C4-2B (cell line): ENCODE data around the gene KRTAP5-6.

Source experiments
- H3K27ac ChIP-seq: fragments of 450-650 bp; 2 replicates; pipeline ENCODE4 v1.5.1; 2017
- ZFX ChIP-seq: fragments of 450-650 bp; IDR thresholded peaks from 2 replicates; pipeline ENCODE4 v1.6.1; 2017
- TF ChIP-seq, protein P1 (sequence below): fragments of 450-650 bp; conservative IDR thresholded peaks from 2 replicates; pipeline ENCODE4 v1.5.1; 2017; ENCODE audit warnings: mild to moderate bottlenecking

Gene KRTAP5-6

DNA sequence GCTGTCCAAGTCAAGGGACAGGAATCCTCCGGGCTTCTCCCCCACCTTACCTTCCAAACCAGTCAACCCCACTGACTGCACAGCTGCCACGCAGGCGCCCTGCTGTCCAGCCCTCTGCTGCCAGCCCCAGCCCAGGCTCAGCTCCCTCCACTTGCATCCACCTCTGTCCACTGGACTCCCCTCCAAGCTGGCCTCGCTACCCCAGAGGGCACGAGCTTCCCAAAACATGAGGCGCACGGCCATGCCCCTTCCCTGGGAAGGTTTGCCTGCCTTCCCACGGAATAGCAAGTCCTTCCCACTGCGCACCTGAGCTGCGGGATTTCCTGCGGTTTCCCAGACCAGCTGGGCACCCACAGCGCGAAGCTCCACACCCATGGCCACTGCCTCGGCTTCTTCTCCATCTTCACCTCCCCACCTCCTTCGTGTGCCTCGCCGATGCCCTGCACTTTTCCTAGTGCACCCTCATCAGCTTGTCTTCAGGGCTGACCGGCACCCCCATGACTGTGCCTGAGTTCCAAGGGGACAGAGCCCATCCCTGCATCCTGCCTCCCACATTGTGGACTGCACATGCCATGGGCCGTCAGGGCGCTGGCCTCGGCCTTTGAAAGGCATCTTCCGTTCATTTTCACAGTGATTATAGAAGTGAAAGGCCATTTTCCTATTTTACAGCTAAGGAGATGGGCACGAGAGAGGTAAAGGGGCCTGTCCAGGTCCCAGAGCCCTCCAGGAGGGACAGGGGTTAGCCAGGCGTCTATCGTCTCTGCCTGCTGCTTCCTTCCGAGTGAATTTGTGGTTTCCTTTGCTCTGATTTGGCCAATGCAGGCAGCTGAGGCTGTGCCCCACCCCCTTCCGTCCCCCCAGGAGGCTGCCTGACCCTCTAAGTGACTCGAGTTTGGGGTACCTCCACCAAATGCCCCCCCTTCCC lies 37.0 kb downstream of the KRTAP5-6 start:
- no peak overlapping the region for H3K27ac ChIP-seq
- no peak for TF ChIP-seq ZFX
- TF ChIP-seq, protein P1, sequence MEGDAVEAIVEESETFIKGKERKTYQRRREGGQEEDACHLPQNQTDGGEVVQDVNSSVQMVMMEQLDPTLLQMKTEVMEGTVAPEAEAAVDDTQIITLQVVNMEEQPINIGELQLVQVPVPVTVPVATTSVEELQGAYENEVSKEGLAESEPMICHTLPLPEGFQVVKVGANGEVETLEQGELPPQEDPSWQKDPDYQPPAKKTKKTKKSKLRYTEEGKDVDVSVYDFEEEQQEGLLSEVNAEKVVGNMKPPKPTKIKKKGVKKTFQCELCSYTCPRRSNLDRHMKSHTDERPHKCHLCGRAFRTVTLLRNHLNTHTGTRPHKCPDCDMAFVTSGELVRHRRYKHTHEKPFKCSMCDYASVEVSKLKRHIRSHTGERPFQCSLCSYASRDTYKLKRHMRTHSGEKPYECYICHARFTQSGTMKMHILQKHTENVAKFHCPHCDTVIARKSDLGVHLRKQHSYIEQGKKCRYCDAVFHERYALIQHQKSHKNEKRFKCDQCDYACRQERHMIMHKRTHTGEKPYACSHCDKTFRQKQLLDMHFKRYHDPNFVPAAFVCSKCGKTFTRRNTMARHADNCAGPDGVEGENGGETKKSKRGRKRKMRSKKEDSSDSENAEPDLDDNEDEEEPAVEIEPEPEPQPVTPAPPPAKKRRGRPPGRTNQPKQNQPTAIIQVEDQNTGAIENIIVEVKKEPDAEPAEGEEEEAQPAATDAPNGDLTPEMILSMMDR: no peak

DNA sequence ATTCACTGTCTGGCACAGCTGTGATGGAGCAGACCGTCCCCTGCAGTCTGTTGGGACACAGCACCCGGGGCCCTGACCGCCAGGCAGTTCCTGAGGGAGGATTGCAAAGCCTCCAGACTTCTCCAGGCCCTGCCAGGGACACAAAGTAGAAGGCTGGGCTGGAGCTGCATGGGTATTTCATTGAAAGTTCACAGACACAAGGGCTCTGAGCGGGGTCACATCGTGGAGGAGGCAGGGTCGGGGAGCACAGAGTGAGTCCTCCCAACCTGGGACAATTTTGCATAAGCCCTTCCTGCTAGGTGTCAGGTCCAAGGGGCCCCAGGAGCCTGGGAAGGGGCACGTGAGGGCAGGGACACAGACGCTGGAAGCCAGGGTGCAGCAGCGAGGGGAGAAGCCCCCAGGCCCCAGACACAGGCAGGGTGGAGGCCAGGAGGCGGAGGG lies 37.7 kb downstream of the KRTAP5-6 start:
- H3K27ac ChIP-seq: no peak overlapping the region
- TF ChIP-seq, protein P1: no peak
- no peak for TF ChIP-seq ZFX

DNA sequence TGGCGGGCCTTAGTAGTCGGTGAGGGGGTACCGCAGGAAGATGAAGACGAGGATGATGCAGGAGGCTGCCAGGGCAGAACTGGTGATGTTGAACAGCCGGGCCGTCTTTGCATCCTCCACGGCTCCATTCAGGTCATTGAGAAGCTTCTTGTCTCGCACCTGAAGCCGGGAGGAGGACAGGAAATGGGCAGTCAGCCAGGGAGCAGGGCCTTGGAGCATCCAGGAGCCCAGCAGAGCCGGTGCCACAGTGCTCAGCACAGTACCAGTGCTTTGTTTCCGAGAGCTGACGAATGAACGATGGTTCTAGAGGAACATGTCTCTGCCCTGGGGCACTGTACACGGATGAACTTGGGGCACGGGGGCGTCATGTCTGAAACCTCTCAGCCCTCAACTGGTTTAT lies 38.3 kb downstream of the KRTAP5-6 start:
- H3K27ac ChIP-seq: no peak overlapping the region
- no peak for TF ChIP-seq ZFX
- TF ChIP-seq, protein P1: no peak

DNA sequence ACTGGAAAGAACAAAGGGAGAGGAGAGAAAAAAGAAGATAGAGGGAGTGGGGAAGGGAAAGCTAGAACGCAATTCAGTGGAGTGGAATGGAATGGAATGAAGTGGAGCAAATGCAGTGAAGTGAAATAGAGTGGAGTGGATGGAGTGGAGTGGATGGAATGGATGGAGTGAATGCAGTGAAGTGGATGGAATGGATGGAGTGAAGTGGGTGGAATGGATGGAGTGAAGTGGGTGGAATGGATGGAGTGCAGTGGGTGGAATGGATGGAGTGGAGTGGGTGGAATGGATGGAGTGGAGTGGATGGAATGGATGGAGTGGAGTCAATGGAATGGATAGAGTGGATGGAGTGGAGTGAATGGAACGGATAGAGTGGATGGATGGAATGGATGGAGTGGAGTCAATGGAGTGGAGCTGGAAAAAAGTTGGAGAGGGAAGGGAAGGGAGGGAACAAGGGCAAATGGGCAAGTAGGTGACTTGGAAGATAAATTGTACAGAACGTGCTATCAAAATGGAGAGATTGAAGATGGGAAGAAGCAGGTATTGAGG lies 39.5 kb downstream of the KRTAP5-6 start:
- TF ChIP-seq ZFX: no peak
- TF ChIP-seq, protein P1: no peak
- H3K27ac ChIP-seq: no peak overlapping the region

DNA sequence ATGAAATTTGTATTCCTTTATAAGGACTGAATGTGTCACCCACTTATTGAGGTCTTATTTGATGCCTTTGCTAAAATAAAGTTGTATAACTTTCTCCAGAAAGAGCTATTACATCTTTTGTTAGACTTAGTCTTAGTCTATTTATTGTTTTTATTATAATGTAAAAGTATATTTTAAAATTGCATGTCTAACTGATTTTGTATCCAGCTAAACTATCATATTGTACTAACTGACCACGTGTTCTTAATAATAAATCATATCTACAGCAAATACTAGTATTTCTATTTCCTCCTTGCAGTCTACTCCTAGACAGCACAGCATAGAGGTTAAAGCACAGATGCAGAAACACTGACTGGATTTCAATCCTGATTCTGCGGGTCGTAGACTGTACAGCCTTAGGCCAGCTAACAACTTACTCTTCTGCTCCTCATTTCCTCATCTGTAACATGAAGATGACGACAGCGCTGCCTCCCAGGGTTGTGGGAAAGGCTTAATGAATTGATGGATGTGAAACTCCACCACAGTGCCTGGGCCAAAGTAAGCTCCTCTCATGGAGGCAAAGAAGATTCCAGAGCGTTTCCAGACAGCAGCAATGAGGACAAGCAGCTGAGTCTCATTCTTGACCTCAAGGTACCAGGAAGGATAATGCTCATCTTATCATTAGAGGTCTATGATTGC lies 40.2 kb downstream of the KRTAP5-6 start:
- no peak overlapping the region for H3K27ac ChIP-seq

DNA sequence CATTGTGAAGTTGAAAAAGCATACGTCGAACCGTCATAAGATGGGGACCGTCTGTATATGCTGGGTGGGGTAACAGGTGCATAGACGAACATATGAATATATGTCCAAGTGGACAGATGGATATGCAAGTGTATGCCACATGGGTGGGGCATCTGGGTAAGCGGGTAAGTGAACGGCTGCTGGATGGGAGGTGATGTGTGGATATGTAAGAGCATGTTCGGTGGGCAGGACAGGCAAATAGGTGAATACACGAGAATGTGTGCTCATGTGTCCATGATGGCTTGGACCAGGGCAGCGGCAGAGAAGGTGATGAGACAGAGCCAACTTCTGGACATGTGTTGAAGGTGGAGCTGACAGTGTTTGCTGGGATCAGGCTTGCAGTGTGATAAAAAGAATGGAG lies 41.4 kb downstream of the KRTAP5-6 start:
- no peak overlapping the region for H3K27ac ChIP-seq
- TF ChIP-seq, protein P1: no peak
- no peak for TF ChIP-seq ZFX

More for the DNA sequence above, 40.2 kb downstream of the KRTAP5-6 start:
- no peak for TF ChIP-seq ZFX
- TF ChIP-seq, protein P1: no peak

DNA sequence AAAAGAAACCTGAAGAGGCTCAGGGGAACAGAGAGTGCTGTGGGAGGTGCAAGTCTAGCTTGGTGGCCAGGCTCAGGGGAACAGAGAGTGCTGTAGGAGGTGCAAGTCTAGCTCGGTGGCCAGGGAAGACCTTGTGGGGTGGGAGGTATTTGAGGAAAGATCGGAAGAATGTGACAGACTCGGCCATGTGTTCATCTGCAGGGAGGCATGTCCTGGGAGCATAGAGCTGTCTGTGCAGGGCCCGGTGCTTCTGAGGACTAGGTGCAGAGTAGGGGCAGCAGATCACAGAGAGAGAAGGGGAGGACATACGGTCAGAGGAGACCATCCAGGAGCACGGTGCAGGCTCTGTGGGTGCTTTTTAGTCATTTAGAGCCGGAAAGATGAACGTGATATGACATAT lies 42.6 kb downstream of the KRTAP5-6 start:
- H3K27ac ChIP-seq: no peak overlapping the region
- TF ChIP-seq ZFX: no peak
- TF ChIP-seq, protein P1: no peak
